ENCODE results near the gene APOBEC3B. TPM values are rescaled to one million over a fixed set of nuclear protein-coding genes. Genes with fewer than 3 reads are reported as not detected.
"Not testable (repeated sequence)": the region's sequence is repeated elsewhere in the genome, so short reads cannot be mapped to it uniquely, and the experiment has no call there.

APOBEC3B gene
- polyA plus RNA-seq, 1 of the 3 experiments (the other 2 are of a cell fraction): not detected

DNA sequence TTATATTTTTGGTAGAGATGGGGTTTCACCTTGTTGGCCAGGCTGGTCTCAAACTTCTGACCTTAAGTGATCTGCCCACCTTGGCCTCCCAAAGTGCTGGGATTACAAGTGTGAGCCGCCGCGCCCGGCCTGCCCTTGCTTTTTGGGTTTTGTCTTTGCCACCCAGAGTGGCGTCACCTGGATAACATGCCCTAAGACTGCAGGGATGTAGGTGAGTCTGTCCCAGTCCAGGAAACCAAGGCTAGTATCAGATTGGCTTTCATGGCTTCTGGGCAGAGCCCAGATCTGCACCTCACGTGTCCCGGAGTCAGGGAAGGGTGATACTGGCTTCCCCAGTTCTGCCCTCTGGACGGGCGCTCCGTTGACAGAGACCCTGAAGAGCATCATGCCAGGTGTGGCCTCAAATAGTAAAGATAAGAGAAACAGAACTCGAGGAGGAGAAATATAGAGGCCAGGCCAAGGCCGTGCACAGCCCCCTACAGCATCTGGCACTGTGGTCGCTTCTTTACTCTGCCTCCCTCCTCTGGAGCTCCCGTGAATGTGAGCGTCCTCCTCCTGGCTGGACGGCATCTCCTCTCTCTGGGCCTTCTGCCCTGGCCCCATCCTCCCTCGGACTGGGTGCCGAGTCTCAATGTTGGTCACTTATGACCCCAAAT, 7.8 kb upstream of the APOBEC3B start:
- H3K9me2 ChIP-seq: no peaks in the 10 kb centered on the region
- H4K20me1 ChIP-seq (ENCODE audit: insufficient read depth): no peaks in the 10 kb centered on the region
- POLR2A ChIA-PET: no interaction called here
- TF ChIP-seq CHD2 (IDR thresholded peaks at IDR 0.05; ENCODE audit: low read length, partially characterized antibody) (no peak), CTCF (IDR thresholded peaks at IDR 0.05) (no peak), JUND (IDR thresholded peaks at IDR 0.05) (no peak), EP300 (IDR thresholded peaks at IDR 0.05; ENCODE audit: borderline replicate concordance in 1 of 2, low read depth in 1 of 2, low read length in 1 of 2) (no peak), RAD21 (IDR thresholded peaks at IDR 0.05; ENCODE audit: low read length) (no peak), SMC3 (IDR thresholded peaks at IDR 0.05; ENCODE audit: low read depth, low read length) (no peak), RCOR1 (IDR thresholded peaks at IDR 0.05; ENCODE audit: low read length) (no peak), MEF2A (IDR thresholded peaks at IDR 0.05; ENCODE audit: borderline replicate concordance, low read depth) (no peak), REST (IDR thresholded peaks at IDR 0.05; ENCODE audit: low read depth, low read length) (no peak), YY1 (IDR thresholded peaks at IDR 0.05; ENCODE audit: low read depth) (no peak), NRF1 (IDR thresholded peaks at IDR 0.05; ENCODE audit: low read depth, low read length) (no peak)
- H3F3A ChIP-seq (replicated peaks; ENCODE audit: insufficient read depth): no peaks in the 10 kb centered on the region
- H3K36me3 ChIP-seq (replicated peaks in 1 of 2; ENCODE audit: control insufficient read depth in 1 of 2, insufficient read depth in 2 of 2, low read length in 1 of 2): no peaks in the 10 kb centered on the region
- no peak overlapping the region for H2AFZ ChIP-seq (ENCODE audit: low read depth)
- WGBS (ENCODE audit: low lambda C conversion rate): no CpG with 5 or more reads among the region's 18 CpGs
- H3K9ac ChIP-seq: no peak overlapping the region
- H3K4me1 ChIP-seq (ENCODE audit: control insufficient read depth in 1 of 2, insufficient read depth in 2 of 2, low read depth in 1 of 2, low read length in 1 of 2): no peaks in the 10 kb centered on the region
- no peak for DNase-seq
- H3K4me2 ChIP-seq: no peak overlapping the region
- no peaks in the 10 kb centered on the region for H3K27me3 ChIP-seq (ENCODE audit: insufficient read depth)
- no peak overlapping the region for H3K4me3 ChIP-seq (ENCODE audit: low read depth in 2 of 2, low read length in 1 of 2)
- no peaks in the 10 kb centered on the region for H3K9me3 ChIP-seq
- CTCF ChIA-PET: no interaction called here
- H3K27ac ChIP-seq (ENCODE audit: low read depth in 2 of 2, low read length in 1 of 2): no peak overlapping the region
- no peaks in the 10 kb centered on the region for H3K79me2 ChIP-seq (ENCODE audit: insufficient read depth)

DNA sequence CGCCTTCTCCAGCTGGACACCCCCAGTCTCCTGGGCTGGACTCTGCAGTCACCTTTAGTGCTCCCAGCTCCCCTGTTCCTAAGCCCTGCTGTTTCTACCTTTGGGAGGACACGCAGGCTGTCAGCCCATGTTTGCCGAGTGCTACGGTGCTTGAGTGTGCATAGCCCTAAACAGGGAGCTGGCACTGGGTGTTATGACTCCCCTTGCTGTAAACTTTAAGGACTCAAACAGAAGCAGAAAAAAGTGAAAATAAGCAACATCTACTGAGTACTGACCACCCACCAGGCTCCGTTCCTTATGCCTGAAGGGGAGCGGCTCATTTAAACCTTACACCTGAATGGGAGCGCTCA, 7.3 kb upstream of the APOBEC3B start:
- Histone ChIP-seq H3K27me3 (ENCODE audit: insufficient read depth) (no peaks in the 10 kb centered on the region), H3K4me2 (no peak overlapping the region), H3K79me2 (ENCODE audit: insufficient read depth) (no peaks in the 10 kb centered on the region), H3K9me2 (no peaks in the 10 kb centered on the region), H3K4me3 (ENCODE audit: low read depth in 2 of 2, low read length in 1 of 2) (no peak overlapping the region), H3K9ac (no peak overlapping the region), H3K36me3 (replicated peaks in 1 of 2; ENCODE audit: control insufficient read depth in 1 of 2, insufficient read depth in 2 of 2, low read length in 1 of 2) (no peaks in the 10 kb centered on the region), H2AFZ (ENCODE audit: low read depth) (no peak overlapping the region), H3K27ac (ENCODE audit: low read depth in 2 of 2, low read length in 1 of 2) (no peak overlapping the region), H4K20me1 (ENCODE audit: insufficient read depth) (no peaks in the 10 kb centered on the region), H3F3A (replicated peaks; ENCODE audit: insufficient read depth) (no peaks in the 10 kb centered on the region), H3K4me1 (ENCODE audit: control insufficient read depth in 1 of 2, insufficient read depth in 2 of 2, low read depth in 1 of 2, low read length in 1 of 2) (no peaks in the 10 kb centered on the region), H3K9me3 (no peaks in the 10 kb centered on the region)
- WGBS (ENCODE audit: low lambda C conversion rate): no CpG with 5 or more reads among the region's 7 CpGs
- no peak for TF ChIP-seq JUND (IDR thresholded peaks at IDR 0.05)
- no peak for TF ChIP-seq GABPA (IDR thresholded peaks at IDR 0.05; ENCODE audit: low read depth)
- TF ChIP-seq EZH2phosphoT487 (IDR thresholded peaks at IDR 0.05; ENCODE audit: borderline replicate concordance, low read depth): no peak
- TF ChIP-seq NFIC (IDR thresholded peaks at IDR 0.05; ENCODE audit: borderline replicate concordance): no peak
- TF ChIP-seq ELF1 (IDR thresholded peaks at IDR 0.05): no peak
- no peak for DNase-seq
- POLR2A ChIA-PET: no interaction called here
- CTCF ChIA-PET: no interaction called here

GRCh38 chr22:38977289-38977688, 4.9 kb upstream of the APOBEC3B start:
- H3K9me2 ChIP-seq; H3F3A ChIP-seq (replicated peaks; ENCODE audit: insufficient read depth); H2AFZ ChIP-seq (ENCODE audit: low read depth); H3K27me3 ChIP-seq (ENCODE audit: insufficient read depth); H3K4me2 ChIP-seq; POLR2A ChIA-PET; CTCF ChIA-PET; H3K9me3 ChIP-seq; DNase-seq; H3K36me3 ChIP-seq (replicated peaks in 1 of 2; ENCODE audit: control insufficient read depth in 1 of 2, insufficient read depth in 2 of 2, low read length in 1 of 2); H3K9ac ChIP-seq; H3K4me1 ChIP-seq (ENCODE audit: control insufficient read depth in 1 of 2, insufficient read depth in 2 of 2, low read depth in 1 of 2, low read length in 1 of 2); H3K79me2 ChIP-seq (ENCODE audit: insufficient read depth); H4K20me1 ChIP-seq (ENCODE audit: insufficient read depth); H3K27ac ChIP-seq (ENCODE audit: low read depth in 2 of 2, low read length in 1 of 2); H3K4me3 ChIP-seq (ENCODE audit: low read depth in 2 of 2, low read length in 1 of 2): not testable (repeated sequence)
- no CpG with 5 or more reads among the region's 4 CpGs for WGBS (ENCODE audit: low lambda C conversion rate)
